ENCODE results near the gene CD53.

GRCh38 chr1:110864287-110864686, 8.7 kb upstream of the CD53 start:
- TF ChIP-seq CTCF (IDR thresholded peaks at IDR 0.05) (no peak), EP300 (IDR thresholded peaks at IDR 0.05) (no peak)

Measured in tibial nerve (tissue), 4 donors.